Epithelial cell of umbilical artery (primary cell): ENCODE results near the gene DYNC2H1. TPM values are rescaled to one million over a fixed set of nuclear protein-coding genes. Genes with fewer than 3 reads are reported as not detected.

Experiments
- total RNA-seq: library from RNA; depleted of rRNA; stranded (reverse); fragments of >200 nt; gene quantifications from 2 replicates; pipeline ENCODE4 v1.2.3, GENCODE V29; 2014

DYNC2H1 gene
- total RNA-seq, result 6.2 and 11.9 TPM in 2 replicates

DNA sequence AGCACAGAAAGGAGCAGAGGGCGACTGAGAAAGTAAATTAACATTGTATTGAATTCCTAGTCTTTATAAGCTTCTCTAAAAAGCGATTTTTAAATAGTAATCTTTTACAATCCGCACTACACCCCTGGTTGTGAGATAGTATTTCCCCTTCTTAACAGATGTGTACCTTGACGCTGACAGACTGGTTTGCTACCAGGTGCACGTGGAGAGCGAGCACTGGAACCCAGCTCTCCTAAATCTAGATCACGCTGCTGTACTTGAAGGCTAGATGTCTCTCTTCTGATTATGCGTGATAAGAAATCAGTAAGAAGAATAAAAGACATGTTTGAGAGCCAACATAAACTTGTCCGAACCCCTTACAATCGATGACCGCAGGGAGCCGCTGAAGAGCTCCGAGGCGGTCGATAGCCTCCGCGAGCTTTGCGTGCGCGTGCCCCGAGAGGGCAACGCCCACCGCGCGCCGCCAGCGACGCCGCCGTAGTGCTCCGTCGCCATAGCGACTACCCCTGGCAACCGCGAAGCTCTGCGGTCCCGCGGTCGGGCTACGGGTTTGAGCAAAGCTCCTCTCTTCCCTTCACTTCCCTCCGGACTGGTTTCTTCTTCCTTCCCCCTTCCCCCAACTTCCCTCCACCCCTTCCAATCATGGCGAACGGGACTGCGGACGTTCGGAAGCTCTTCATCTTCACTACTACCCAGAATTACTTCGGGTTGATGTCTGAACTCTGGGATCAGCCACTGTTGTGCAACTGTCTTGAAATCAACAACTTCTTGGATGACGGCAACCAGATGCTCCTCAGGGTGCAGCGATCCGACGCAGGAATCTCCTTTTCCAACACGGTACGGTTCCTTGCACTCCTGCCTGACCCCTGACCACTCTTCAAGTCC, at the start of gene DYNC2H1:
TSS of gene DYNC2H1 (plus strand) at position 494 of the 885 bp plus-strand sequence. CDS start at position 643, 149 bp downstream.

DNA sequence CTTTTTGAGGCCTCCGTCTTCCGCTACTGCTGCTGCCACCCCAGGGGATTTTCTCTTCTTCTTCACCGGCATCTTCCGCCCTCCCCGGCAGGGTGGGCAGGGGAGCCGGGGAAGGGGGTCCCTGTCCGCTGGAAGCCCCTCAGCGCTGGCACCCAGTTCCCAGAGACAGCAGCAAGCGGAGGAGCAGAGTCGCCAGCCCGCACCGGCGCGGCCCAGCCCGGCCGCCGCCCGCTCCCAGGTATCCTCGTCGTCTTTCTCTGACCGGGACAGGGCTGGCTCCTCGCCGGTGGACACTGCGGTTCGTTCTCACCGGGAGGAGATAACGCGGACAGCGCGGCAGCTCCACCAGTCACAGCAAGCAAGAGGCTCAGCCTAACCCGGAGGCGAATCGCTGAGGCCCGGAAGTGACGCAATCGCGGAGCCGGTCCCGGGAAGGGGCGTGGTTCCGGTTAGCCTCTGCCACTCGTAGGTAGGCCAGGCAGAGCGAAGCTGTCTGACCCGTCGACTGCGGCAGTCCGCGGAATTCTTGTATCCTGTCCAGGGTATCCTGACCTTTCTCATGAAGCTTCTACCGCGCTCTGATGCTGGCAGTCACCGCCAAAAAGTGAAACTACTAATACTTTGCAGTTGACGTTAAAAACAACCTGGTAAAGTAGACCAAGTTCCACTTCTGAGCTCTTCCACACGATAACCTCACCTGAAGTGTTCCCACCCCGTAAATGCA, 17.3 kb upstream of the DYNC2H1 start, which contains the start of gene DCUN1D5:
TSS of gene DCUN1D5 (minus strand) at position 360 of the 724 bp plus-strand sequence. CDS start at position 72, 288 bp downstream.

Other genes starting within 250 kb of the DYNC2H1 start
- not detected in 2 replicates for gene MMP12, start 234.4 kb upstream of the DYNC2H1 start, total RNA-seq
- gene MMP13, start 153.7 kb upstream of the DYNC2H1 start, total RNA-seq, result not detected in 2 replicates
- gene DCUN1D5, start 17.3 kb upstream of the DYNC2H1 start, total RNA-seq, result 107 and 137 TPM in 2 replicates